GM12874 (cell line): Measurements from ENCODE around the gene BTBD9.

Experiments used
- TF ChIP-seq, protein P1 (sequence below): IDR thresholded peaks from 2 replicates; pipeline ENCODE4 v1.5.1; 2011; ENCODE audit warnings: low read depth, mild to moderate bottlenecking, control low read depth, low read length, moderate library complexity; ENCODE audit not compliant: insufficient read depth

BTBD9 gene

DNA sequence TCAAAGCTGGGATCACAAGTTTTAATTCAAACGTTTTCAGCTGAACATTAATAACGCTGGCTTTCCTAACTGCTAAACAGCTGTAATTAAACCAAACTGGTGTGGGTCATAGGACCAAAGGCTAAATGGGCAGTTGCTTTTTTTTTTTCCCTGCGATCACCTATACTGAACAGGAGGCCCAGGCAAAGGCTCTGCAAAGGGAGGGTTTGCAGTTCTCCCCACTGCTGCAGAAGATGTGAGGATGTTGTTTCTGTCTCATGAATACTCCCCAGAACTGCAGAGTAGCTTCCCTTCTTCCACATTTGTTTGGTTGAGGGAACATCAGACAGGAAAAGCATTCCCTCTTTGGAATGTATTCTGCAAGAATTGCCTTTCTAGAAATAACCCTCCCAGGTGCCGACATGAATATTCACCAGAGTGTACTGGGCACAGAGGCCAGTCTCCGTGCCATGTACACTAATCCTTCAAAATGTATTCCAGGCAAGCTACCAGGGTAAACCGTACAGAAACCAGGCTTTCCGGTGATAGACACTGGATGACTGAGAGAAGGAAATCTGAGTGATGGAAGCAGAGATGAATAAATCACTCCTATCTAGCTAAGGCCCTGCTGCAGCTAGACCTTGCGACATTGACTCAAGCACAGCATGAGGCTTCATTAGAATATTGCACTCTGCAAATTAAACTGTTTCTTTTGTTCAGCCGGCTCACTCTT, 370.1 kb downstream of the BTBD9 start:
- TF ChIP-seq, protein P1, sequence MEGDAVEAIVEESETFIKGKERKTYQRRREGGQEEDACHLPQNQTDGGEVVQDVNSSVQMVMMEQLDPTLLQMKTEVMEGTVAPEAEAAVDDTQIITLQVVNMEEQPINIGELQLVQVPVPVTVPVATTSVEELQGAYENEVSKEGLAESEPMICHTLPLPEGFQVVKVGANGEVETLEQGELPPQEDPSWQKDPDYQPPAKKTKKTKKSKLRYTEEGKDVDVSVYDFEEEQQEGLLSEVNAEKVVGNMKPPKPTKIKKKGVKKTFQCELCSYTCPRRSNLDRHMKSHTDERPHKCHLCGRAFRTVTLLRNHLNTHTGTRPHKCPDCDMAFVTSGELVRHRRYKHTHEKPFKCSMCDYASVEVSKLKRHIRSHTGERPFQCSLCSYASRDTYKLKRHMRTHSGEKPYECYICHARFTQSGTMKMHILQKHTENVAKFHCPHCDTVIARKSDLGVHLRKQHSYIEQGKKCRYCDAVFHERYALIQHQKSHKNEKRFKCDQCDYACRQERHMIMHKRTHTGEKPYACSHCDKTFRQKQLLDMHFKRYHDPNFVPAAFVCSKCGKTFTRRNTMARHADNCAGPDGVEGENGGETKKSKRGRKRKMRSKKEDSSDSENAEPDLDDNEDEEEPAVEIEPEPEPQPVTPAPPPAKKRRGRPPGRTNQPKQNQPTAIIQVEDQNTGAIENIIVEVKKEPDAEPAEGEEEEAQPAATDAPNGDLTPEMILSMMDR, result no peak

DNA sequence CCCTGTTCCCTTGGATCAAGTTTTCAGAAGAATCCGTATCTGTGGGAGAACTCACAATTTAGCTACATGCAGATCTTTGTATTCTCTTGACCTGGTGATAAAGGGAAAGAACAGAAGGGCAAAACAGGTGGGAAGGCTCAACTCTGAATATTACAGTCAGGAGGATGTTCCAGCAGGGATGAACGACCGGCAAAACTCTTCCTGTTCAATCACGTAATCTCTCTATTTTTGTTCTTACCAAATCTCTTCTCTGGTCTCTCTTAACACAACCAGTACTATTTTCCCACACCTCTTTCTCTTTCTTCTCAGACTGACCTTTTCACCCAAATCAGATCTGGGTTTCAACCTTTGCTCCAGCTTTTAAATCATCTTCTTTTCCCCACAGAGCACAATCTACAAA, 371.4 kb downstream of the BTBD9 start:
- TF ChIP-seq, protein P1, result no peak

DNA sequence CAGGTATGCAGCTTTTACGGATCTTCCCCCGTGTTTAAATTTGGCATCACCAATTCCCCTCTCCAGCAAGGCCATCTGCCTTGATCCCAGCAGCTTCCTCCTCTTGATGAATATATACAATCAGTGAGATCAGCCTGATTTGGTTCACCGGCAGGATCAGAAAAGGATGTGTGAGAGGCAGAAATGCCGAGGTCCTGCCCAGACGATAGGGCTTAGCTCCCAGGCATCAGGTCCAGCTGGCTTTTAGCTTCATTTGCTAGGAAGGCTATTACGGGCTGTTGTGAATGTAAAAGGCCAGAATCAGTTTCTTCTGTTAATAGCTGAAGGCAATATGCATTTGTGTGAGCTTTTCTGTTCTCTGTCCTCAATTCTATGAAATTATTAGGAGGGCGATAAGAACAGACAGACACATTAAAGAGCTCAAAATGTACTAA, 372.8 kb downstream of the BTBD9 start:
- TF ChIP-seq, protein P1, result no peak

DNA sequence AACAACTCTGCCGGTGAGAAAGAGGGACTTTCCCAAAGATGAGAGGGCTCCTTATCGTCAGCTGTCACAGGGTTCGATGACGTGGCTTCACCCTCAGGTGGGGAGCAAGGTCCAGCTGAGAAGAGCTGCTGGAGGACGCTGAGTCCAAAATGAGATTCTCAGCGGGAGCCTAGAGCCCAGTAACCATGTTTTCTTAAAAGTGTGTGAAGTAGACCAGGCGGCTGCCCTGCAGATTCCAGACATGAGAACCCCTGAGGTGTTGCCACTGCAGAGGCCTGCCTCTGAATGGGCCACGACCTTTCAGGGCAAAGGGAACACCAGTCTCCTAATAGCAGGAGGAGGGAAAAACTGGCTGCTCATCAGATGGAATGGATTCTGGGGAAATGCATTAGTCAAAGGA, 375.1 kb downstream of the BTBD9 start:
- TF ChIP-seq, protein P1, result no peak

DNA sequence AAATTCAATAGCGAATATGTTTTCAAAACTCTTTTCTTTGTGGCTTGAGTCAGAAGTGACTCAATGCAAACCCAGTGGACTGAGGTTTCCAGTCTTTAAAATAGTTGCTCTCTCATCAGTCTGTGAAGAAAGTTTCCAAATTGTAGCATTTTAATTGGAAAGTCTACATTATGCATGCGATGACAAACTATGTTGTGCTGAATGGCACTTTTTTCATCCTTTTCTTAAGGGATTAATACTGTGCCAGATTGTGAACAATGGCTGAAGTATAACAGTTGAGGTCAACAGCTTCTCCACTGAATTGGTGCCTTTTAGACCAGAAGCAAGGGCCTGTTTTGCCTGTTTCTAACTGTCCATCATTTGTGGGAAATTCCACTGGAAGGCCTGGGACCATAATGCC, 377.1 kb downstream of the BTBD9 start:
- TF ChIP-seq, protein P1, result no peak

DNA sequence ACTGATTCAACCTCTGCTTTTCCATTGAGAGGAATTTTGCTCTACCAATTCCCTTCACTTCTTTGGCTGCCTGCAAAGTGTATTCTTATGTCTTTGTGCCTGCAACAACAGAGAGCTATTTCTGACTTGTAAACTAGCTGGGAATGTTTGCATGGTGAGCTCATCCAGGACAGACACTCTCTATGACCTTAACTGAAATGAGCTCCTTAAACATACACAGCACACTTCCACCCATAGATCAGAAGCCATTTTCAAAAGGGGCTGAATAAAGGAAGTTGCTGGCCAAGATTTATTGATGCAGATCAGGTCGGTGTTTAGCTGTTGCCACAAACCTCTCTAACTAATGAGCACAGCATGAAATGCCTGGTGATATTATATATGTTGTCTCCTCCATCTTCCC, 377.7 kb downstream of the BTBD9 start:
- TF ChIP-seq, protein P1, result no peak

DNA sequence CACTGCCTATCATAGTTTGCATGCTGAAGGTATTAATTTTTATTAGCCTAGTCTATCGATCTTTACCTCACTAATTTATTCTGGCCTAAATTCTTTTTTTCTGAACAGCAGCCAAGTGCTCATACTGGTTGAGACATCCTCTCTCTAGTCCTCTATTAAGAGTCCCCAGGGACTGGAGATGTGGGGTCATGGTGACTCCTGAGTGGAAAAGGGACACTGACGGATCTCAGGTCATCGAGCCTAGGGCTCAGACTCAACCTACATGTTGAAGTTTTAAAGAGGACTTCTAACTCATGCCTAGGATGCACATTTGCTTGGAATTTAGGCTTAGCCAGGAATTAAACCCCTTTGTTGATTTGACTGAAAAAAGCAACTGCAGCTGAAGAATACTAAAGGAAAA, 378.1 kb downstream of the BTBD9 start:
- TF ChIP-seq, protein P1, result no peak

DNA sequence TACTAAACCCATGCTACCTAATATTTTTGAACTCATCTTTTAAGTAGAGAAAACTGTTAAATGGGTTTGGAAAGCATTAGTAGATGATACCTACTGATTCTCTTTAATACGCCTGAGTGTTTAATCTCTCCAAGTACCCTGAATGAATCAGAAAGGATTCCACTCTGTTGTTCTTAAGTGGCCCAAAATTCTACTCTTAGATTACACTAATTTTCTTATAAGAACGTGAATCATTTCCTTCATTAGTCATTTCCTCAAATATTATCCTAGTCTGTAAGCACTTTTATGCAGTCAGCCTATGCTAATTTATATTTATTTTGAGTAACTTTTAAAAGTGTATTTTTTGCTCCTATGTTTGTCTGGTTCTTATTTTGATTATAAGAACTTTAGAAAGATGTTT, 380.0 kb downstream of the BTBD9 start:
- TF ChIP-seq, protein P1, result no peak
